Testis (tissue), 3 donors: ENCODE results near the gene METTL3. TPM values are rescaled to one million over a fixed set of nuclear protein-coding genes. Genes with fewer than 3 reads are reported as not detected.

Source experiments
- DNase-seq: peaks from one replicate; pipeline ENCODE4 v3.0.0-alpha.2; 2019
- H3K27ac ChIP-seq, 2 donors: fragments of 200-600 bp; sonication (generic); one replicate each; pipeline ENCODE4 v1.5.1; 2019
- H3K27me3 ChIP-seq: fragments of 200-600 bp; sonication (generic); one replicate; pipeline ENCODE4 v1.5.1; 2019
- H3K36me3 ChIP-seq: fragments of 200-600 bp; sonication (generic); one replicate; pipeline ENCODE4 v1.5.1; 2017; ENCODE audit warnings: low read depth; ENCODE audit errors: missing control alignments
- H3K4me1 ChIP-seq: fragments of 200-600 bp; sonication (generic); one replicate; pipeline ENCODE4 v1.5.1; 2019
- H3K4me3 ChIP-seq, 2 donors: fragments of 200-600 bp; sonication (generic); one replicate each; pipeline ENCODE4 v1.5.1; 2017 to 2019
- H3K9me3 ChIP-seq: fragments of 200-600 bp; sonication (generic); one replicate; pipeline ENCODE4 v1.5.1; 2017
- CTCF ChIP-seq, 3 experiments: fragments of 450-650 bp in 2 of 3; fragments of 200-600 bp in 1 of 3; sonication (generic) in 1 of 3; IDR thresholded peaks; one replicate each; pipeline ENCODE4 v1.5.1; 2016 to 2019; ENCODE audit warnings: antibody characterized with exemption in 3 of 3, mild to moderate bottlenecking in 2 of 3, moderate library complexity in 1 of 3
- POLR2A ChIP-seq: fragments of 450-650 bp; IDR thresholded peaks from one replicate; pipeline ENCODE4 v1.6.1; 2017; ENCODE audit warnings: antibody characterized with exemption, mild to moderate bottlenecking, moderate library complexity
- WGBS, 2 donors: methylation state at CpG; one replicate each; pipeline ENCODE4 v1.1.5; 2018; 5-methylcytosine and 5-hydroxymethylcytosine counted together
- intact Hi-C: fragments of 100-400 bp; cut with DNase I; formaldehyde crosslinking; loops from one replicate; pipeline ENCODE4 v1.15.1; 2023; ENCODE audit warnings: low total_unique reads
- polyA plus RNA-seq: library from polyadenylated mRNA; stranded (reverse); fragments of 350-450 nt; fragmentation: Illumina TruSeq; extraction: RNeasy Lipid Tissue Mini Kit (QIAGEN cat#74804); gene quantifications from one replicate; pipeline ENCODE4 v1.2.3, GENCODE V29; 2014; ENCODE audit warnings: low read depth, low replicate concordance; ENCODE audit not compliant: insufficient read depth
- total RNA-seq, 2 donors: library from RNA; depleted of rRNA; stranded (reverse); fragments of >200 nt; gene quantifications; one replicate each; pipeline ENCODE4 v1.2.3, GENCODE V29; 2016

METTL3 gene
- total and polyA plus RNA-seq, 3 donors from 2014 or later = 65.7 to 81.1 (median 66.3) TPM

- Histone ChIP-seq H3K27me3 (no peaks in the 10 kb centered on the region), H3K36me3 (no peaks in the 10 kb centered on the region), H3K4me3 (no peak overlapping the region), H3K4me1 (no peaks in the 10 kb centered on the region), H3K27ac (no peak overlapping the region), H3K9me3 (no peaks in the 10 kb centered on the region)
- WGBS, 2 donors = 76 to 81% methylated on average over 2 of the region's 2 CpGs
- DNase-seq = no peak
- intact Hi-C loops = no loop called here
- TF ChIP-seq POLR2A (no peak), CTCF (IDR thresholded peaks at IDR 0.05) (no peak)
Measured at GRCh38 chr14:21518725-21519124, 7.6 kb upstream of the METTL3 start.

GRCh38 chr14:21514341-21514740 is 3.2 kb upstream of the METTL3 start:
- no peak overlapping the region for H3K4me3 ChIP-seq
- H3K27me3 ChIP-seq = no peaks in the 10 kb centered on the region
- no peaks in the 10 kb centered on the region for H3K36me3 ChIP-seq
- intact Hi-C loops = no loop called here
- TF ChIP-seq POLR2A (no peak), CTCF (IDR thresholded peaks at IDR 0.05) (no peak)
- WGBS, 2 donors = 78 to 95% methylated on average over 1 of the region's 1 CpG
- peaks cover 9% of the 10 kb centered on the region for H3K4me1 ChIP-seq
- H3K27ac ChIP-seq = no peak overlapping the region
- H3K9me3 ChIP-seq = no peaks in the 10 kb centered on the region
- no peak for DNase-seq

GRCh38 chr14:21509432-21510143 is 1.6 kb downstream of the METTL3 start:
- Histone ChIP-seq H3K36me3 (no peaks in the 10 kb centered on the region), H3K27ac (no peak overlapping the region), H3K4me1 (peaks cover 9% of the 10 kb centered on the region), H3K4me3 (peak overlapping the region in 1 of 2 donors; percentile 85), H3K9me3 (no peaks in the 10 kb centered on the region), H3K27me3 (no peaks in the 10 kb centered on the region)
- no peak for DNase-seq
- 59 to 60% methylated on average over 6 of the region's 6 CpGs for WGBS, 2 donors
- intact Hi-C loops = no loop called here
- TF ChIP-seq CTCF (IDR thresholded peaks at IDR 0.05) = no peak
- TF ChIP-seq POLR2A = no peak

GRCh38 chr14:21506557-21506956 is 4.6 kb downstream of the METTL3 start:
- no peak for DNase-seq
- peaks cover 9% of the 10 kb centered on the region for H3K4me1 ChIP-seq
- intact Hi-C loops = no loop called here
- H3K27ac ChIP-seq = no peak overlapping the region
- TF ChIP-seq CTCF (IDR thresholded peaks at IDR 0.05) = no peak
- no peak for TF ChIP-seq POLR2A
- H3K4me3 ChIP-seq = no peak overlapping the region
- WGBS, 2 donors = 88 to 91% methylated on average over 2 of the region's 2 CpGs
- no peaks in the 10 kb centered on the region for H3K36me3 ChIP-seq
- H3K9me3 ChIP-seq = no peaks in the 10 kb centered on the region
- H3K27me3 ChIP-seq = no peaks in the 10 kb centered on the region

- Histone ChIP-seq H3K4me3 (no peak overlapping the region), H3K27me3 (no peaks in the 10 kb centered on the region), H3K4me1 (peaks cover 6% of the 10 kb centered on the region), H3K36me3 (no peaks in the 10 kb centered on the region), H3K27ac (no peak overlapping the region), H3K9me3 (no peaks in the 10 kb centered on the region)
- DNase-seq = no peak
- TF ChIP-seq CTCF (IDR thresholded peaks at IDR 0.05) = no peak
- TF ChIP-seq POLR2A = no peak
- intact Hi-C loops = no loop called here
Measured at GRCh38 chr14:21505012-21505553, 6.1 kb downstream of the METTL3 start.
